Tibial artery (tissue), 4 donors: ENCODE results near the gene TAS2R38.

Source experiments
- DNase-seq, 2 donors: peaks; one replicate each; pipeline ENCODE4 v3.0.0-alpha.2; 2019
- H3K27ac ChIP-seq, 2 donors: fragments of 200-600 bp; sonication (generic) in 1 of 2; 1 replicate in 1 of 2; 2 replicates in 1 of 2; pipeline ENCODE4 v1.5.1; 2018 to 2019; ENCODE audit warnings: mild to moderate bottlenecking in 1 of 2
- H3K27me3 ChIP-seq, 2 donors: fragments of 200-600 bp; sonication (generic) in 1 of 2; one replicate each; pipeline versions ENCODE4 v1.5.1 to v1.6.0; 2016 to 2019
- H3K36me3 ChIP-seq, 3 donors: fragments of 200-600 bp; sonication (generic) in 2 of 3; one replicate each; pipeline ENCODE4 v1.5.1; 2016 to 2019; ENCODE audit warnings: mild to moderate bottlenecking in 2 of 3
- H3K4me1 ChIP-seq, 4 donors: fragments of 200-600 bp; sonication (generic) in 2 of 4; 1 replicate in 3 of 4; 2 replicates in 1 of 4; pipeline ENCODE4 v1.5.1; 2016 to 2019
- H3K4me3 ChIP-seq, 2 donors: fragments of 200-600 bp; sonication (generic) in 1 of 2; 1 replicate in 1 of 2; 2 replicates in 1 of 2; pipeline ENCODE4 v1.5.1; 2018 to 2019; ENCODE audit warnings: mild to moderate bottlenecking in 2 of 2
- H3K9me3 ChIP-seq, 3 donors: fragments of 200-600 bp; sonication (generic) in 1 of 3; one replicate each; pipeline ENCODE4 v1.5.1; 2016 to 2019
- intact Hi-C: fragments of 100-400 bp; cut with DNase I; formaldehyde crosslinking; loops from one replicate; pipeline ENCODE4 v1.15.0; 2023; ENCODE audit warnings: low total_unique reads
- TF ChIP-seq, protein P1 (sequence below), 2 experiments: fragments of 200-600 bp in 1 of 2; fragments of 450-650 bp in 1 of 2; IDR thresholded peaks; one replicate each; pipeline ENCODE4 v1.5.1; 2017 to 2019; ENCODE audit warnings: antibody characterized with exemption in 2 of 2, mild to moderate bottlenecking in 1 of 2, moderate library complexity in 1 of 2

The TAS2R38 gene

DNA sequence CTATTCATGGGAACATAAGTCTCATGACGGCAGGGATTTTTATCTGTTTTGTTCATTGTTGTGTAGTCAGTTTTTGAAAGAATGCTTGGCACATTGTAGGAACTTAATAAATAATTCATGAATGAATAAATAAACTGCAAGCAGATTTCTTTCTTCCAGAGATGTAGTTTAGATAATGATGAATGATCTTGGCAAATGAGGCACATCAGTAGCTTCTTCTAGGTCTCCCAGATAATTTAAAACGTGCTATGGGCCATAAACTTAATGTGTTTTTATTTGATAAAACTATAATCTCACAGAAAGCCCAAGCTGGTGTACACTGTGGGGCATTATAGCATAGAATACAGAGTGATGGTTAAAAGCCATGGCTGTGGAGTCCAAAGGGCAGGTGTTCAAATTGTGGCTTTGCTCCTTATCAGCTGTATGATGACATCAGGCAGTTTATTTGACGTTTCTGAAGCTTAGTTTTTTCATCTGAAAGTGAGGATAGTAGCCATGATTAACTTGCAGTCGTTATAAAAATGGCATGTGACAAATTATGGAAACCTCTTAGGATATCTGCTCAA is 25.6 kb upstream of the TAS2R38 start:
- Histone ChIP-seq H3K4me1 (no peaks in the 10 kb centered on the region), H3K9me3 (no peaks in the 10 kb centered on the region), H3K27me3 (no peaks in the 10 kb centered on the region), H3K36me3 (no peaks in the 10 kb centered on the region), H3K4me3 (no peak overlapping the region), H3K27ac (no peak overlapping the region)
- intact Hi-C loops = no loop called here
- no peak for DNase-seq
- TF ChIP-seq, protein P1, sequence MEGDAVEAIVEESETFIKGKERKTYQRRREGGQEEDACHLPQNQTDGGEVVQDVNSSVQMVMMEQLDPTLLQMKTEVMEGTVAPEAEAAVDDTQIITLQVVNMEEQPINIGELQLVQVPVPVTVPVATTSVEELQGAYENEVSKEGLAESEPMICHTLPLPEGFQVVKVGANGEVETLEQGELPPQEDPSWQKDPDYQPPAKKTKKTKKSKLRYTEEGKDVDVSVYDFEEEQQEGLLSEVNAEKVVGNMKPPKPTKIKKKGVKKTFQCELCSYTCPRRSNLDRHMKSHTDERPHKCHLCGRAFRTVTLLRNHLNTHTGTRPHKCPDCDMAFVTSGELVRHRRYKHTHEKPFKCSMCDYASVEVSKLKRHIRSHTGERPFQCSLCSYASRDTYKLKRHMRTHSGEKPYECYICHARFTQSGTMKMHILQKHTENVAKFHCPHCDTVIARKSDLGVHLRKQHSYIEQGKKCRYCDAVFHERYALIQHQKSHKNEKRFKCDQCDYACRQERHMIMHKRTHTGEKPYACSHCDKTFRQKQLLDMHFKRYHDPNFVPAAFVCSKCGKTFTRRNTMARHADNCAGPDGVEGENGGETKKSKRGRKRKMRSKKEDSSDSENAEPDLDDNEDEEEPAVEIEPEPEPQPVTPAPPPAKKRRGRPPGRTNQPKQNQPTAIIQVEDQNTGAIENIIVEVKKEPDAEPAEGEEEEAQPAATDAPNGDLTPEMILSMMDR (IDR thresholded peaks at IDR 0.05) = no peak

DNA sequence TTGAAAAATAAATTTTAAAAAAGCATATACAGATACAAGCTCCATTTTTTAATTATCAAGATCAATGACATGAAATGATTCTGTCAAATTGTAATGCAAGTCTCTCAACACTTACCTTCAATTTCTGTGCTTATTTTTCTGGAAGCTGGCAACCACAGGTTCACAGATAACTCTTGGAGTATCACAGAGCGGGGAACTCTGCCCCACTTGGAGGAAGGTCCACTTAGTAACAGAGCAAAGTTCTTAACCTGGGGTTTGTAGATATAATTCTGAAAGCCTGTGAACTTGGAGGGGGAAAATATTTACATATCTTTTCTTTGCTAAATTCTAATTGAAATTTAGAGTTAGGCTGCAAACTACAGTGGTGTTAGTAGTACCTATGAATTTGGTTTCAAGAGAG is 19.8 kb upstream of the TAS2R38 start:
- Histone ChIP-seq H3K27ac (no peak overlapping the region), H3K9me3 (no peaks in the 10 kb centered on the region), H3K4me1 (no peaks in the 10 kb centered on the region), H3K36me3 (no peaks in the 10 kb centered on the region), H3K27me3 (no peaks in the 10 kb centered on the region), H3K4me3 (no peak overlapping the region)
- intact Hi-C loops = no loop called here
- TF ChIP-seq, protein P1 (IDR thresholded peaks at IDR 0.05) = no peak
- DNase-seq = no peak

DNA sequence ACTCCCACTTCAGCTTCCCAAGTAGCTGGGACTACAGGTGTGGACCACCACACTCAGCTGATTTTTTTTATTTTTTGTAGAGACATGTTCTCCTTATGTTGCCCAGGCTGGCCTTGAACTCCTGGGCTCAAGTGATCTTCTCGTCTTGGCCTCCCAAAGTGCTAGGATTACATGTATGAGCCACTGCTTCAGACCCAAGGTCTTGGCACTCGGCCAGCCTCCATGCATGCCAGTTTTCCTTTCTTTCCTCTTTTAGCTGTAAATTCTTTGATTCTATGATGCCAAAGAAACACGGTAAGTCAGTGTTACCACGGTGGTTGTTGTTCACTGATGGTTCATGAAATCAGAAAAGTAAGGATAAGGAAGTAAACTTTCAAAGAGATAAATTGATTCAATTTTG is 19.1 kb upstream of the TAS2R38 start:
- no peak overlapping the region for H3K4me3 ChIP-seq

DNA sequence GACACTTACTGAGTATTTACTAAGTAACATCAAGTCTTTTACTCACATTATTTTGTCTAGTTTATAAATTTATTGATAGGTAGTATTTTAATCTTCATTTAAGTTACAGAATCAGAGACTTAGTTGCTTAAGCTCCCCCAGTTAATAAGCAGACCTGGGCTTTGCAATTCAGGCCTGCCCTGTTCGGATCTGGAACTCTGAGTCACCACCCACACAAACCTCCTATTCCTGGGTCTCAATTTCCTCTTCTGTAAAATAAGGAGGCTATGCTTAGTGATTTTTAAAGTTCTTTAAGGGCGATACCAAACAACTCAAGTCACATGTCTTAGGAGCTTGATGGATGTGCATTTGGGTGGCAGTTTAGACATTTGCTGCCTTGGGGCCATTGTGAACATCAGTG is 18.6 kb upstream of the TAS2R38 start:
- no peaks in the 10 kb centered on the region for H3K36me3 ChIP-seq
- H3K9me3 ChIP-seq = no peaks in the 10 kb centered on the region
- no peak overlapping the region for H3K4me3 ChIP-seq
- intact Hi-C loops = no loop called here
- H3K27ac ChIP-seq = no peak overlapping the region
- no peaks in the 10 kb centered on the region for H3K27me3 ChIP-seq
- no peaks in the 10 kb centered on the region for H3K4me1 ChIP-seq
- DNase-seq = no peak
- TF ChIP-seq, protein P1 (IDR thresholded peaks at IDR 0.05) = no peak

More for the DNA sequence above, 19.1 kb upstream of the TAS2R38 start:
- Histone ChIP-seq H3K4me1 (no peaks in the 10 kb centered on the region), H3K27ac (no peak overlapping the region), H3K27me3 (no peaks in the 10 kb centered on the region), H3K9me3 (no peaks in the 10 kb centered on the region), H3K36me3 (no peaks in the 10 kb centered on the region)
- no peak for DNase-seq
- TF ChIP-seq, protein P1 (IDR thresholded peaks at IDR 0.05) = no peak
- intact Hi-C loops = no loop called here

DNA sequence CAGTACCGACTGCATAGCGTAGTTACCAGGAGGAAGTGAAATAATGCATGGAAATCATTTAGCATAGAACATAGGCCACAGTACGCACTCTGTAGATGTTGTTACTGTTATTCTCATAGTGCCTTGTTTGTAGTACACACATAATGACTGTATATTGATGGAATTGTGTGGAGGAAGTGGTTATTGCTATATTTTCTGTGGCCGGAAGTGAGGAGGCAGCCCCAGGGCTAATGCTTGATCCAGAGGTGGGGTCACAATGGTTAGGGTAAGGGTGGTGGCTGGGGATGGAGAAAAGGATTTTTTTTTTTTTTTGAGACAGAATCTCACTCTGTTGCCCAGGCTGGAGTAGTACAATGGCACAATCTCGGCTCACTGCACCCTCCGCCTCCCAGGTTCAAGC is 17.6 kb upstream of the TAS2R38 start:
- intact Hi-C loops = no loop called here
- TF ChIP-seq, protein P1 (IDR thresholded peaks at IDR 0.05) = no peak

More for the DNA sequence above, 17.6 kb upstream of the TAS2R38 start:
- DNase-seq = no peak
- Histone ChIP-seq H3K27me3 (no peaks in the 10 kb centered on the region), H3K4me3 (no peak overlapping the region), H3K4me1 (no peaks in the 10 kb centered on the region), H3K36me3 (no peaks in the 10 kb centered on the region), H3K9me3 (no peaks in the 10 kb centered on the region), H3K27ac (no peak overlapping the region)
